Cardiac muscle cell (in vitro differentiated cells and primary cell): ENCODE results near the gene FGD3. TPM values are rescaled to one million over a fixed set of nuclear protein-coding genes. Genes with fewer than 3 reads are reported as not detected.

Experiments used
- DNase-seq, 2 donors: peaks; one replicate each; pipeline versions ENCODE4 v3.0.0 to v3.0.0-alpha.2; 2010 to 2017; ENCODE audit warnings: low read depth in 1 of 2, low spot score in 1 of 2
- H3K27ac ChIP-seq: fragments of 200-600 bp; sonication (generic); 2 replicates; pipeline ENCODE4 v1.5.1; 2016
- H3K27me3 ChIP-seq: fragments of 200-600 bp; sonication (generic); 2 replicates; pipeline ENCODE4 v1.6.0; 2016; ENCODE audit warnings: control low read depth
- H3K36me3 ChIP-seq: fragments of 200-600 bp; sonication (generic); 2 replicates; pipeline ENCODE4 v1.5.1; 2016; ENCODE audit warnings: control low read depth
- H3K4me1 ChIP-seq: fragments of 200-600 bp; sonication (generic); 2 replicates; pipeline ENCODE4 v1.8.1; 2017; ENCODE audit warnings: low read depth, mild to moderate bottlenecking, mixed run types
- H3K4me3 ChIP-seq: fragments of 200-600 bp; sonication (generic); 2 replicates; pipeline ENCODE4 v1.5.1; 2016; ENCODE audit warnings: mild to moderate bottlenecking
- H3K9me3 ChIP-seq: fragments of 200-600 bp; sonication (generic); 2 replicates; pipeline ENCODE4 v1.5.1; 2017; ENCODE audit warnings: low read depth, mild to moderate bottlenecking, control low read depth
- polyA plus RNA-seq: library from polyadenylated mRNA; unstranded; fragments of >200 nt; fragmentation: Nextera tagmentation; extraction: Ambion mirVana; gene quantifications from 2 replicates; pipeline ENCODE4 v1.2.1, GENCODE V29; 2016
- total RNA-seq: library from RNA; depleted of rRNA; stranded (reverse); fragments of >200 nt; gene quantifications from 2 replicates; pipeline ENCODE4 v1.2.3, GENCODE V29; 2016
- TF ChIP-seq, protein P1 (sequence below): IDR thresholded peaks from 2 replicates; pipeline ENCODE4 v1.5.1; 2012; ENCODE audit warnings: low read depth, mild to moderate bottlenecking, low read length

The FGD3 gene
- total and polyA plus RNA-seq, 2 experiments from 2014 or later: 0.18 TPM; not detected in 1

DNA sequence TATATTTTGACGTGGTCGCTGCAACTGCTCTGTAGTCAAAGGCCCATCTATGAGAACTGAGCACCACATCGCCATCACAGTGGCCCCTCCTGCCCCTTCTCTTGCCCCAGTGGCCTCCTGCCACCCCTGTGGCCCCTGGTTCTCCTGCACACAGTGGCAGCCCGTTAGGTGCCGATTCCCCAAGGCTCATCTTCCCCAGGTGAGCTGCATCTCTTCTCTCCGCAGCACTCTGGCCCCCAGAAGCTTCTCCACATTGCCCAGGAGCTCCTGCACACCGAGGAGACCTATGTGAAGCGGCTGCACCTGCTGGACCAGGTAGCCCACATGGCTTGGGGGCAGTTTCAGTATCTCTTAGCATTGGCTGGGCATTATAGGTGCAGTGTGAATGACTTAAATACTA lies 55.4 kb downstream of the FGD3 start:
- no peak overlapping the region for H3K27ac ChIP-seq
- TF ChIP-seq, protein P1, sequence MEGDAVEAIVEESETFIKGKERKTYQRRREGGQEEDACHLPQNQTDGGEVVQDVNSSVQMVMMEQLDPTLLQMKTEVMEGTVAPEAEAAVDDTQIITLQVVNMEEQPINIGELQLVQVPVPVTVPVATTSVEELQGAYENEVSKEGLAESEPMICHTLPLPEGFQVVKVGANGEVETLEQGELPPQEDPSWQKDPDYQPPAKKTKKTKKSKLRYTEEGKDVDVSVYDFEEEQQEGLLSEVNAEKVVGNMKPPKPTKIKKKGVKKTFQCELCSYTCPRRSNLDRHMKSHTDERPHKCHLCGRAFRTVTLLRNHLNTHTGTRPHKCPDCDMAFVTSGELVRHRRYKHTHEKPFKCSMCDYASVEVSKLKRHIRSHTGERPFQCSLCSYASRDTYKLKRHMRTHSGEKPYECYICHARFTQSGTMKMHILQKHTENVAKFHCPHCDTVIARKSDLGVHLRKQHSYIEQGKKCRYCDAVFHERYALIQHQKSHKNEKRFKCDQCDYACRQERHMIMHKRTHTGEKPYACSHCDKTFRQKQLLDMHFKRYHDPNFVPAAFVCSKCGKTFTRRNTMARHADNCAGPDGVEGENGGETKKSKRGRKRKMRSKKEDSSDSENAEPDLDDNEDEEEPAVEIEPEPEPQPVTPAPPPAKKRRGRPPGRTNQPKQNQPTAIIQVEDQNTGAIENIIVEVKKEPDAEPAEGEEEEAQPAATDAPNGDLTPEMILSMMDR: no peak
- no peaks in the 10 kb centered on the region for H3K4me1 ChIP-seq
- H3K4me3 ChIP-seq: no peak overlapping the region
- H3K27me3 ChIP-seq: peaks cover 9% of the 10 kb centered on the region
- DNase-seq: no peak
- no peaks in the 10 kb centered on the region for H3K9me3 ChIP-seq
- no peaks in the 10 kb centered on the region for H3K36me3 ChIP-seq

DNA sequence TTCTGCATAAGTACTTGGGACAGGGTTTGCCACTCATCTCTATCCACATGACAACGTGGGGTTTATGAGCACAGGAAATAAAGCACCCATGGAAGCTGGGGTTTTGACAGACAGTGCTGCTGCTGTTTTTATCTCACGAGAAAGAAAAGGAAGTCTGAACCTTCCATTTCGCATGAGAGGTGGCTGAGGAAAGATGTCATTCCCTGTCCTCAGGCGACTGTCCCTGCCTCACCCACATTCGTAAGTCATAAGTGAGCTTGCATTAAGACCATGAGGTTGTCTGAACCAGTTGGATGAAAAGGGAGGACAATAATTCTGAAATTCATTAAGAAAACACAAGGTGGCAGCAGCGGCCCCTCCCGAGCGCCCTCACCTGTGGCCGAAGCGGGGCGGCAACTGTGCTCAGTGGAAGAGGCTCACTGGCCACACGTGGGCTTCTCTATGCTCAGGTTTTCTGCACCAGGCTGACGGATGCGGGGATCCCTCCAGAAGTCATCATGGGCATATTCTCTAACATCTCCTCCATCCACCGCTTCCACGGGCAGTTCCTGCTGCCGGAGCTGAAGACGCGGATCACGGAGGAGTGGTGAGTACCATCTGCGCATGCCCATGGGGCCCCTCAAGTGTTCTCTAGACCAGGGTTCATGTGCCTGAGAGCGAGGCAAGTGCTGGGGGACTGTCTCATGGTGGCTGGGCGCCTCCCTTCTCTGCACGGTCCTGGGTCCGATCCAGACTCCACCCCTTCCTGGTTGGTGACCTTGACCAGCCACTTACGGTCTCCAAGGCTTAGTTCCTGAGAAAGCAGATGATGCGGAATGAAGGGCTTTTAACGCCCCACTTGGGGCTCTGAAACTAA lies 56.5 kb downstream of the FGD3 start:
- Histone ChIP-seq H3K9me3 (no peaks in the 10 kb centered on the region), H3K36me3 (no peaks in the 10 kb centered on the region), H3K4me3 (no peak overlapping the region), H3K4me1 (no peaks in the 10 kb centered on the region), H3K27ac (no peak overlapping the region), H3K27me3 (peaks cover 9% of the 10 kb centered on the region)
- DNase-seq: peak; percentile 60 to 72
- TF ChIP-seq, protein P1: peak; percentile 70

DNA sequence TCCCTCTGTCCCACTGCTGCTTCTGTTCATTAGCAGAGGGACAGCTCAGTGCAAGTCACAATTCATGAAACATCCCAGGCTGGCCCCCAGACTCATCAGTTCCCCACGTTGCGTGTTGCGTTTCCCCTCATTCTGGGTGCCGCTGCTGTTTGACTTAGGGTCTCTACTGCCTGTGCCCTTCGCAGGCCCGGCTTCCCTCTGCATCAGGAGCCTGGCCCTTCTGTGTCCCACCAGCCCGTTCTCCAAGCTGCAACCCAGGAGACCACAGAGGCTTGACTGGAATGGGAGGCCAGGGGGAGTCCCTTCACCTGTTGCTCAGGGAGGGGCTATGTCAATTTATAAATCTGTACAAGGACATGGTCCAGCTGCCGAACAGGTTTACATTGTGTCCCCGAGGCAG lies 57.2 kb downstream of the FGD3 start:
- DNase-seq: no peak

DNA sequence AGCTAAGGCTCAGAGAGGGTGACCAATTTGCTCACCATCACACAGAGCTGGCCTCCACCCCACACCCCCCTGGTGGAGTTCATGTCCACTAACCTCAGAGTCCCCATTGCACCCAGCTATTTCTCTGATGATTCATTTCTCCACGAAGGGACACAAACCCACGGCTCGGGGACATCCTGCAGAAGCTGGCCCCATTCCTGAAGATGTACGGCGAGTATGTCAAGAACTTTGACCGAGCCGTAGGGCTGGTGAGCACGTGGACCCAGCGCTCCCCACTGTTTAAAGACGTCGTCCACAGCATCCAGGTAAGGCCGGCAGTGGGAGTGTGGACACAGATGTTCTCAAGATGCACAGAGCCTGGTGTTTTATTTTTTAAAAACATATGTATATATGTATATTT lies 58.6 kb downstream of the FGD3 start:
- H3K4me1 ChIP-seq: no peaks in the 10 kb centered on the region
- no peak overlapping the region for H3K27ac ChIP-seq
- peaks cover 12% of the 10 kb centered on the region for H3K27me3 ChIP-seq
- no peaks in the 10 kb centered on the region for H3K36me3 ChIP-seq
- TF ChIP-seq, protein P1: no peak
- no peak for DNase-seq
- no peaks in the 10 kb centered on the region for H3K9me3 ChIP-seq
- no peak overlapping the region for H3K4me3 ChIP-seq

More for the DNA sequence above, 57.2 kb downstream of the FGD3 start:
- no peaks in the 10 kb centered on the region for H3K4me1 ChIP-seq
- no peaks in the 10 kb centered on the region for H3K36me3 ChIP-seq
- H3K9me3 ChIP-seq: no peaks in the 10 kb centered on the region
- H3K27ac ChIP-seq: no peak overlapping the region
- TF ChIP-seq, protein P1: no peak
- H3K4me3 ChIP-seq: no peak overlapping the region
- H3K27me3 ChIP-seq: peaks cover 9% of the 10 kb centered on the region

DNA sequence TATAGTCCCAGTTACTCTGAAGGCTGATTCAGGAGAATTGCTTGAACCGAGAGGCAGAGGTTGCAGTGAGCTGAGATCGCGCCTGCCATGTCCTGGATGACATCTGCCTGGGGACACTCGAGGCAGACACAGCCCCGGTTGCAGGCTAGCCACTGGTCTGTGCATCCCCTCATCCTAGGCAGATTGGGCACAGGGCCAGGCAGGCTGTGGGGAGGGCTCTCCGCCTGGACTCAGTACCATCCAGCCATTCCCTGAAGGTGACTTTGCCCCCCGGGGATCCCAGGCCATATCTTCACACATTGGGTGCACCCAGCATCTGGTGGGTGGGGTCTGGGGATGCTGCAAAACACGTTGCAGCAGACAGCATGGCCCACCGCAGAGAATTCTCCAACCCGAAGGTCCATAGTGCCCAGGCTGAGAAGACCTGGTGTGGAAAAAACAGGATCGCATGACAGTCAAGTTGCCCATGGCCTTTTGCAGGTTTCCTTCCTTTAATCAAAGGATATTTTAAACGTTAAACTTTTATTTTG lies 60.3 kb downstream of the FGD3 start:
- no peak for DNase-seq
- H3K27ac ChIP-seq: no peak overlapping the region
- H3K27me3 ChIP-seq: peaks cover 13% of the 10 kb centered on the region
- H3K9me3 ChIP-seq: no peaks in the 10 kb centered on the region
- H3K4me1 ChIP-seq: no peaks in the 10 kb centered on the region
- H3K36me3 ChIP-seq: no peaks in the 10 kb centered on the region
- TF ChIP-seq, protein P1: no peak
- H3K4me3 ChIP-seq: no peak overlapping the region
